CD14-positive monocyte (primary cell): ENCODE data around the gene SRP14. TPM values are rescaled to one million over a fixed set of nuclear protein-coding genes. Genes with fewer than 3 reads are reported as not detected.
"Not testable (repeated sequence)": the region's sequence is repeated elsewhere in the genome, so short reads cannot be mapped to it uniquely, and the experiment has no call there.

Source experiments
- DNase-seq, 3 donors: peaks; one replicate each; pipeline ENCODE4 v3.0.0-alpha.2; 2011 to 2022
- H2AFZ ChIP-seq: 2 replicates; pipeline ENCODE4 v1.6.0; 2012; ENCODE audit warnings: mild to moderate bottlenecking, low read depth, low read length, inconsistent platforms; ENCODE audit not compliant: insufficient read depth, poor library complexity, severe bottlenecking
- H3K27ac ChIP-seq, 2 donors: 1 replicate in 1 of 2; 2 replicates in 1 of 2; pipeline ENCODE4 v1.5.1; 2012 to 2013; ENCODE audit warnings: low read length in 2 of 2, control low read depth in 1 of 2, inconsistent platforms in 1 of 2, low read depth in 1 of 2, mild to moderate bottlenecking in 1 of 2
- H3K27me3 ChIP-seq, 2 donors: one replicate each; pipeline versions ENCODE4 v1.6.0 to v1.6.1; 2011 to 2013; ENCODE audit warnings: low read length in 2 of 2; ENCODE audit not compliant: control insufficient read depth in 2 of 2, insufficient read depth in 2 of 2
- H3K36me3 ChIP-seq, 2 donors: replicated peaks in 1 of 2; 1 replicate in 1 of 2; 2 replicates in 1 of 2; pipeline versions ENCODE4 v1.5.1 to v1.6.1; 2012 to 2013; ENCODE audit warnings: low read length in 2 of 2, control low read depth in 1 of 2, inconsistent platforms in 1 of 2, mild to moderate bottlenecking in 1 of 2; ENCODE audit not compliant: insufficient read depth in 2 of 2, control insufficient read depth in 1 of 2
- H3K4me1 ChIP-seq, 2 donors: 1 replicate in 1 of 2; 2 replicates in 1 of 2; pipeline versions ENCODE4 v1.5.1 to v1.6.1; 2012 to 2013; ENCODE audit warnings: low read length in 2 of 2, control low read depth in 1 of 2, inconsistent platforms in 1 of 2, mild to moderate bottlenecking in 1 of 2, moderate library complexity in 1 of 2; ENCODE audit not compliant: insufficient read depth in 2 of 2, control insufficient read depth in 1 of 2
- H3K4me2 ChIP-seq: replicated peaks from 2 replicates; pipeline ENCODE3; 2012; ENCODE audit warnings: low read length, moderate library complexity, mild to moderate bottlenecking; ENCODE audit not compliant: poor library complexity, severe bottlenecking; ENCODE audit errors: extremely low read depth
- H3K4me3 ChIP-seq, 3 experiments: fragments of 200-600 bp in 1 of 3; sonication (generic) in 1 of 3; replicated peaks in 1 of 3; 1 replicate in 2 of 3; 2 replicates in 1 of 3; pipeline ENCODE4 v1.5.1; 2011 to 2013; ENCODE audit warnings: low read length in 3 of 3, mild to moderate bottlenecking in 3 of 3, control low read depth in 2 of 3, low read depth in 2 of 3, inconsistent platforms in 1 of 3, moderate library complexity in 1 of 3
- H3K79me2 ChIP-seq: 2 replicates; pipeline ENCODE4 v1.6.0; 2012; ENCODE audit warnings: mild to moderate bottlenecking, control low read depth, inconsistent platforms, low read length, moderate library complexity; ENCODE audit not compliant: insufficient read depth
- H3K9ac ChIP-seq: 2 replicates; pipeline ENCODE4 v1.6.0; 2017; ENCODE audit warnings: low read length, mild to moderate bottlenecking; ENCODE audit not compliant: insufficient read depth, poor library complexity, severe bottlenecking
- H3K9me3 ChIP-seq, 2 donors: replicated peaks in 1 of 2; 1 replicate in 1 of 2; 2 replicates in 1 of 2; pipeline versions ENCODE4 v1.5.1 to v1.6.1; 2012 to 2013; ENCODE audit warnings: low read length in 2 of 2, control low read depth in 1 of 2; ENCODE audit not compliant: control insufficient read depth in 1 of 2, insufficient read depth in 1 of 2
- H4K20me1 ChIP-seq: 2 replicates; pipeline ENCODE4 v1.6.0; 2012; ENCODE audit warnings: mild to moderate bottlenecking, low read length, control low read depth, moderate library complexity; ENCODE audit not compliant: insufficient read depth
- H3K27ac Mint-ChIP-seq, 7 donors: one replicate each; pipeline ENCODE4 v1.8.0; 2020; ENCODE audit warnings: mild to moderate bottlenecking in 7 of 7, mixed read lengths in 7 of 7, moderate library complexity in 6 of 7, inconsistent platforms in 2 of 7
- H3K27me3 Mint-ChIP-seq, 3 donors: one replicate each; pipeline ENCODE4 v1.8.0; 2021 to 2022; ENCODE audit warnings: low read depth in 3 of 3, mild to moderate bottlenecking in 3 of 3, mixed read lengths in 3 of 3, moderate library complexity in 3 of 3, inconsistent platforms in 1 of 3
- H3K36me3 Mint-ChIP-seq, 2 donors: one replicate each; pipeline ENCODE4 v1.8.0; 2020; ENCODE audit warnings: mixed read lengths in 2 of 2, inconsistent platforms in 1 of 2, mild to moderate bottlenecking in 1 of 2
- H3K4me1 Mint-ChIP-seq: one replicate; pipeline ENCODE4 v1.8.0; 2020; ENCODE audit warnings: mild to moderate bottlenecking, mixed read lengths
- H3K4me3 Mint-ChIP-seq, 2 donors: one replicate each; pipeline ENCODE4 v1.8.0; 2020; ENCODE audit warnings: mild to moderate bottlenecking in 2 of 2, mixed read lengths in 2 of 2, moderate library complexity in 1 of 2
- H3K9me3 Mint-ChIP-seq, 7 donors: one replicate each; pipeline ENCODE4 v1.8.0; 2020 to 2022; ENCODE audit warnings: mixed read lengths in 7 of 7, mild to moderate bottlenecking in 6 of 7, moderate library complexity in 6 of 7, inconsistent platforms in 2 of 7
- WGBS: methylation state at CpG from one replicate; pipeline ENCODE4 v1.1.5; 2013; ENCODE audit warnings: missing lambda C conversion rate; ENCODE audit not compliant: insufficient coverage; 5-methylcytosine and 5-hydroxymethylcytosine counted together
- intact Hi-C, 2 donors: fragments of 100-400 bp; cut with micrococcal nuclease; formaldehyde crosslinking; loops; one replicate each; pipeline versions ENCODE4 v1.15.0 to v1.15.1; 2023
- polyA plus RNA-seq, 3 donors: library from polyadenylated mRNA; depleted of rRNA in 1 of 3; unstranded in 2 of 3; stranded (reverse) in 1 of 3; fragments of 300-500 nt in 2 of 3; fragments of >200 nt in 1 of 3; fragmentation: Illumina TruSeq in 2 of 3; gene quantifications; 1 replicate in 2 of 3; 2 replicates in 1 of 3; pipeline ENCODE4 v1.2.3, GENCODE V29; 2012 to 2021
- TF ChIP-seq, protein P1 (sequence below): fragments of 200-600 bp; IDR thresholded peaks from one replicate; pipeline ENCODE4 v1.8.0; 2022; ENCODE audit warnings: antibody characterized with exemption, mild to moderate bottlenecking

The SRP14 gene
- polyA plus RNA-seq, 3 donors: 181 to 548 (median 525) TPM

GRCh38 chr15:39997031-39997430 lies 42.0 kb downstream of the SRP14 start:
- Mint-ChIP-seq H3K4me3 (no peak overlapping the region), H3K4me1 (no peaks in the 10 kb centered on the region), H3K9me3 (no peaks in the 10 kb centered on the region), H3K27ac (no peak overlapping the region), H3K27me3 (peaks cover 0 to 2% (median 0%) of the 10 kb centered on the region in 3 donors), H3K36me3 (peaks cover 65 to 80% of the 10 kb centered on the region in 2 donors)
- no peaks in the 10 kb centered on the region for H3K79me2 ChIP-seq
- no peaks in the 10 kb centered on the region for H3K9me3 ChIP-seq
- H4K20me1 ChIP-seq: no peaks in the 10 kb centered on the region
- H3K27ac ChIP-seq: no peak overlapping the region
- TF ChIP-seq, protein P1, sequence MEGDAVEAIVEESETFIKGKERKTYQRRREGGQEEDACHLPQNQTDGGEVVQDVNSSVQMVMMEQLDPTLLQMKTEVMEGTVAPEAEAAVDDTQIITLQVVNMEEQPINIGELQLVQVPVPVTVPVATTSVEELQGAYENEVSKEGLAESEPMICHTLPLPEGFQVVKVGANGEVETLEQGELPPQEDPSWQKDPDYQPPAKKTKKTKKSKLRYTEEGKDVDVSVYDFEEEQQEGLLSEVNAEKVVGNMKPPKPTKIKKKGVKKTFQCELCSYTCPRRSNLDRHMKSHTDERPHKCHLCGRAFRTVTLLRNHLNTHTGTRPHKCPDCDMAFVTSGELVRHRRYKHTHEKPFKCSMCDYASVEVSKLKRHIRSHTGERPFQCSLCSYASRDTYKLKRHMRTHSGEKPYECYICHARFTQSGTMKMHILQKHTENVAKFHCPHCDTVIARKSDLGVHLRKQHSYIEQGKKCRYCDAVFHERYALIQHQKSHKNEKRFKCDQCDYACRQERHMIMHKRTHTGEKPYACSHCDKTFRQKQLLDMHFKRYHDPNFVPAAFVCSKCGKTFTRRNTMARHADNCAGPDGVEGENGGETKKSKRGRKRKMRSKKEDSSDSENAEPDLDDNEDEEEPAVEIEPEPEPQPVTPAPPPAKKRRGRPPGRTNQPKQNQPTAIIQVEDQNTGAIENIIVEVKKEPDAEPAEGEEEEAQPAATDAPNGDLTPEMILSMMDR: no peak
- H2AFZ ChIP-seq: no peak overlapping the region
- peaks cover 38 to 93% of the 10 kb centered on the region in 2 donors for H3K36me3 ChIP-seq
- no peak overlapping the region for H3K9ac ChIP-seq
- intact Hi-C loops: no loop called here
- H3K4me2 ChIP-seq: no peak overlapping the region
- no peak for DNase-seq
- no peak overlapping the region for H3K4me3 ChIP-seq
- H3K4me1 ChIP-seq: no peaks in the 10 kb centered on the region
- H3K27me3 ChIP-seq: no peaks in the 10 kb centered on the region
- no CpG with 5 or more reads among the region's 1 CpG for WGBS

GRCh38 chr15:39996228-39996627 lies 42.8 kb downstream of the SRP14 start:
- H3K9me3 Mint-ChIP-seq, intact Hi-C loops, H3K27me3 Mint-ChIP-seq: not testable (repeated sequence)

GRCh38 chr15:39992953-39993352 lies 46.0 kb downstream of the SRP14 start:
- H3K9me3 ChIP-seq, H3K4me3 ChIP-seq, H3K27ac Mint-ChIP-seq, H3K27me3 Mint-ChIP-seq, H3K79me2 ChIP-seq, H3K4me1 ChIP-seq, H3K27ac ChIP-seq, DNase-seq, H3K9ac ChIP-seq, H3K4me3 Mint-ChIP-seq, intact Hi-C loops, H4K20me1 ChIP-seq, H2AFZ ChIP-seq, H3K4me1 Mint-ChIP-seq, H3K4me2 ChIP-seq, H3K27me3 ChIP-seq, H3K9me3 Mint-ChIP-seq: not testable (repeated sequence)
- H3K36me3 ChIP-seq: peaks cover 58 to 95% of the 10 kb centered on the region in 2 donors
- WGBS: 100% methylated on average over 5 of the region's 5 CpGs
- H3K36me3 Mint-ChIP-seq: peaks cover 81 to 93% of the 10 kb centered on the region in 2 donors

More at GRCh38 chr15:39996228-39996627, 42.8 kb downstream of the SRP14 start:
- H3K4me1 ChIP-seq, H4K20me1 ChIP-seq, H3K4me2 ChIP-seq, H3K4me1 Mint-ChIP-seq, H3K9ac ChIP-seq, H3K4me3 ChIP-seq, H2AFZ ChIP-seq, H3K27me3 ChIP-seq, H3K27ac ChIP-seq, H3K79me2 ChIP-seq, H3K4me3 Mint-ChIP-seq, H3K9me3 ChIP-seq, DNase-seq: not testable (repeated sequence)
- peaks cover 38 to 93% of the 10 kb centered on the region in 2 donors for H3K36me3 ChIP-seq
- Mint-ChIP-seq H3K27ac (peak overlapping the region in 1 of 7 donors; percentile 64), H3K36me3 (peaks cover 66 to 83% of the 10 kb centered on the region in 2 donors)
- 100% methylated on average over 1 of the region's 2 CpGs for WGBS
